HG02571 (cell line): ENCODE data around the gene PGM5.

Experiments used
- ATAC-seq: cut with Tn5 transposase; IDR thresholded peaks from one replicate; pipeline ENCODE4 v1.9.1; 2021; ENCODE audit warnings: mild to moderate bottlenecking, moderate library complexity; ENCODE audit not compliant: unreplicated experiment

The PGM5 gene

GRCh38 chr9:68493541-68493940, 137.1 kb downstream of the PGM5 start:
- no peak for ATAC-seq

GRCh38 chr9:68493958-68494577, 137.7 kb downstream of the PGM5 start:
- no peak for ATAC-seq

GRCh38 chr9:68495247-68495646, 138.8 kb downstream of the PGM5 start:
- ATAC-seq, result no peak

- no peak for ATAC-seq
Measured at GRCh38 chr9:68496356-68496755, 139.9 kb downstream of the PGM5 start.

- ATAC-seq, result no peak
Measured at GRCh38 chr9:68497629-68498028, 141.2 kb downstream of the PGM5 start.

GRCh38 chr9:68498816-68499215, 142.4 kb downstream of the PGM5 start:
- ATAC-seq, result no peak

- no peak for ATAC-seq
Measured at GRCh38 chr9:68500457-68501381, 144.3 kb downstream of the PGM5 start.

GRCh38 chr9:68502279-68502678, 145.9 kb downstream of the PGM5 start:
- ATAC-seq, result no peak

- ATAC-seq, result peak; percentile 59
Measured at GRCh38 chr9:68505681-68506409, 149.4 kb downstream of the PGM5 start.

GRCh38 chr9:68506551-68506950, 150.1 kb downstream of the PGM5 start:
- ATAC-seq, result no peak

- no peak for ATAC-seq
Measured at GRCh38 chr9:68507130-68507805, 150.9 kb downstream of the PGM5 start.

- no peak for ATAC-seq
Measured at GRCh38 chr9:68507806-68508145, 151.4 kb downstream of the PGM5 start.

GRCh38 chr9:68508547-68508946, 152.1 kb downstream of the PGM5 start:
- no peak for ATAC-seq

GRCh38 chr9:68509689-68510088, 153.3 kb downstream of the PGM5 start:
- ATAC-seq, result no peak

GRCh38 chr9:68513385-68513784, 157.0 kb downstream of the PGM5 start:
- ATAC-seq, result no peak

GRCh38 chr9:68513981-68514380, 157.6 kb downstream of the PGM5 start:
- no peak for ATAC-seq

GRCh38 chr9:68515326-68516017, 159.1 kb downstream of the PGM5 start:
- ATAC-seq, result no peak

GRCh38 chr9:68522131-68522530, 165.7 kb downstream of the PGM5 start:
- no peak for ATAC-seq

- no peak for ATAC-seq
Measured at GRCh38 chr9:68522954-68523353, 166.5 kb downstream of the PGM5 start.

GRCh38 chr9:68523367-68523936, 167.0 kb downstream of the PGM5 start:
- ATAC-seq, result no peak
